IPS-18a (cell line): ENCODE results near the gene SLIRP.
"Not testable (repeated sequence)": the region's sequence is repeated elsewhere in the genome, so short reads cannot be mapped to it uniquely, and the experiment has no call there.

Experiments
- H3K27ac ChIP-seq: one replicate; pipeline ENCODE4 v1.5.1; 2013; ENCODE audit warnings: low read length
- H3K27me3 ChIP-seq: one replicate; pipeline ENCODE4 v1.6.1; 2013; ENCODE audit warnings: mild to moderate bottlenecking, low read length; ENCODE audit not compliant: control insufficient read depth, insufficient read depth
- H3K36me3 ChIP-seq: one replicate; pipeline ENCODE4 v1.6.1; 2013; ENCODE audit warnings: low read depth, low read length; ENCODE audit not compliant: control insufficient read depth
- H3K4me1 ChIP-seq: one replicate; pipeline ENCODE4 v1.6.1; 2013; ENCODE audit warnings: low read depth, low read length; ENCODE audit not compliant: control insufficient read depth
- H3K4me3 ChIP-seq: one replicate; pipeline ENCODE4 v1.5.1; 2013; ENCODE audit warnings: low read length
- H3K9ac ChIP-seq: one replicate; pipeline ENCODE4 v1.6.1; 2013; ENCODE audit warnings: mild to moderate bottlenecking, low read length, moderate library complexity
- H3K9me3 ChIP-seq: one replicate; pipeline ENCODE4 v1.6.1; 2013; ENCODE audit warnings: low read depth, low read length; ENCODE audit not compliant: control insufficient read depth

The SLIRP gene

DNA sequence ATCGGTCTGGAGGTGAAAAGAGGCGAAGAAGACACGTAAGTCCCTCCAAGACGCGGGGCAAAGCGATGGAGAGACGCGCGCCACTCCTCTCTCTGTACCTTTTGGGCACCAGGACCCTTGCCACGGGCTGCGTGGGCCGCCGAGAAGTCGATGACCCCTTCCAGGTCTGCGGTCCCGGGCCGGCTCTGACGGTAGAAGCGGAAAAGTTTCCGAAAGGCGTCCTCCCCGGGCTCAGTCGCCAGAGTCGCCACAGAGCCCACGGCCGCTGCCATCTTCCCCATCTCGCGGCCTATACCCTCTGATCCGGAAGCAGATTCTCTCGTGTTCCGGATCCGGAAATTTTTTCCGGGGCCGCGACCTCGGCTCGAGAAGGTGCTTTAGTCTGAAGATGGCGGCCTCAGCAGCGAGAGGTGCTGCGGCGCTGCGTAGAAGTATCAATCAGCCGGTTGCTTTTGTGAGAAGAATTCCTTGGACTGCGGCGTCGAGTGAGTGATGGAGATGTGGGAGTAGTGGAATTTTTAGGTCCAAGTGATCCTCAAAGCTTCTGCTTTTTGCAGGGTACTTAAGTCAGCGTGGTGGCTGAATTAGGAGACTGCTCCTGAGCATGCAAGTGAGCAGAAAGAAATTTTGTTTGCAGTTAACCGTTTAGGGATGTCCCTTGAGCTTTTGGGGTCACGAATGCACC is at the start of gene SLIRP, which contains the start of gene ALKBH1:
TSS of gene SLIRP (plus strand) at position 380 of the 685 bp plus-strand sequence. CDS start at position 389, 9 bp downstream.
TSS of gene ALKBH1 (minus strand) at position 300 of the 685 bp plus-strand sequence. CDS start at position 281, 19 bp downstream.
- peaks cover 36% of the 10 kb centered on the region for H3K36me3 ChIP-seq
- H3K4me3 ChIP-seq: peak within 1 kb of the TSS; percentile 99
- H3K4me1 ChIP-seq: peaks cover 4% of the 10 kb centered on the region
- H3K9ac ChIP-seq: peak within 1 kb of the TSS; percentile 94
- H3K9me3 ChIP-seq: no peaks in the 10 kb centered on the region
- H3K27ac ChIP-seq: peak within 1 kb of the TSS; percentile 87
- no peaks in the 10 kb centered on the region for H3K27me3 ChIP-seq

DNA sequence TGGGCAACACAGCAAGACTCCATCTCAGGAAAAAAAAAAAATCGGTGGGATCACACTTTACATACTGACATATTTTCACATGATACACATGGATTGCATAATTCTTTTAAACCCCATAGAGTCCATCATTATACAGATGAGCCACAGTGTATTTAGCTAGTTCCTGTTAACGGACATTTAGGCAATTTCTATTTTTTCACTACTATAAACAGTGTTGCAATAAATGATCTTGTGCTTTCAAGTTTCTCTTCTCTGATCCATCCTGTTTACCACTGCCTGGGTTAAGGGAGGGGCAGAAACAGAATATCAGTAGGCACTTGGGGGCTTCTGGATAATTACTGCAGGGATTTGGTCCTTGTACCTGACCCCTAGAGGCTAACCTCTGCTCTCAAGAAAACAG is 48.1 kb upstream of the SLIRP start:
- H3K27me3 ChIP-seq: no peaks in the 10 kb centered on the region
- no peaks in the 10 kb centered on the region for H3K4me1 ChIP-seq
- H3K4me3 ChIP-seq: no peak overlapping the region
- H3K9ac ChIP-seq: no peak overlapping the region
- H3K27ac ChIP-seq: no peak overlapping the region
- H3K36me3 ChIP-seq: no peaks in the 10 kb centered on the region
- H3K9me3 ChIP-seq: no peaks in the 10 kb centered on the region

DNA sequence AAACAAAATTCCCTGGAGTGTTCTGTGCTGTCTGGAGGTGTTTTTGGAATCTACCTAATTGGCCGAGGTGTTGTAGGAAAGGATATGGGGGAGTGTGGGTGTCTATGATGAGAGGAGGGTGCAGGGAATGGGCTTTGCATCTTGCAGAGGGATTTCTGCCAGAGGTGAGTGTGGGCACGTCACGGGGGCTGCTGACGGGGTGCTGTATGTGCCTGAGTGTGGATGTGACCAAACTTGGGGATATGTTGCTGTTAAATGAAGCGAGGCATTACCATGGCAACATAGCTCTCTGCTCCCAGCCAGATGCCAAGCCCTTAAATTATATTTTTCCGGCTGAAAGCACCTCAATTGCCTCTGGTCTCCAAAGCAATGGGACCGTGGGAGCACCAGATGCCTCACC is 47.1 kb upstream of the SLIRP start:
- Histone ChIP-seq H3K27me3 (no peaks in the 10 kb centered on the region), H3K36me3 (no peaks in the 10 kb centered on the region), H3K4me3 (no peak overlapping the region), H3K4me1 (no peaks in the 10 kb centered on the region), H3K9me3 (no peaks in the 10 kb centered on the region), H3K9ac (no peak overlapping the region), H3K27ac (no peak overlapping the region)

DNA sequence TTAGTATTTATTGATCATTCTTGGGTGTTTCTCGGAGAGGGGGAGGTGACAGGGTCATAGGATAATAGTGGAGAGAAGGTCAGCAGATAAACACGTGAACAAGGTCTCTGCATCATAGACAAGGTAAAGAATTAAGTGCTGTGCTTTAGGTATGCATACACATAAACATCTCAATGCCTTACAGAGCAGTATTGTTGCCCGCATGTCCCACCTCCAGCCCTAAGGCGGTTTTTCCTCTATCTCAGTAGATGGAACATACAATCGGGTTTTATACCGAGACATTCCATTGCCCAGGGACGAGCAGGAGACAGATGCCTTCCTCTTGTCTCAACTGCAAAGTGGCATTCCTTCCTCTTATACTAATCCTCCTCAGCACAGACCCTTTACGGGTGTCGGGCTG is 46.3 kb upstream of the SLIRP start:
- not testable (repeated sequence) for H3K27me3 ChIP-seq, H3K4me3 ChIP-seq, H3K4me1 ChIP-seq, H3K36me3 ChIP-seq, H3K9me3 ChIP-seq, H3K9ac ChIP-seq, H3K27ac ChIP-seq

DNA sequence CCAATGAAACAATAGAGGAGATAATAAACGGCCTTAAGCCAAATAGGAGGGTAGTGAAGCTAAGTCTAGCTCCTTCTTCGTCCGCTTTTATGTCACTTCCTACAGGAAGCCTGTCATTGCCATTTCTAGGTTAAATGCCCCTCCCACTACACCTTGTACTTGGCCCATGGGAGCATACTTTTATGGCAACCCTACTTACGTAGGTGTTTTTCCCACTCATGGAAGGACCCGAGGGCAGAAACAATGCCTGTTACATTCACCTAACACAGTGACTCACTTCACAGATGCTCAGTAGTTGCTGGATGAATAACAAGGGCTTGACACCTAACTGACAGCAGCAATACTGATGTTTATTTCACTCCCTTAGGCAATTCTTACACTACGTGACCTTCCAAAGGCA is 44.6 kb upstream of the SLIRP start:
- Histone ChIP-seq H3K4me1 (no peaks in the 10 kb centered on the region), H3K27me3 (no peaks in the 10 kb centered on the region), H3K9ac (no peak overlapping the region), H3K4me3 (no peak overlapping the region), H3K9me3 (no peaks in the 10 kb centered on the region), H3K36me3 (no peaks in the 10 kb centered on the region), H3K27ac (no peak overlapping the region)

DNA sequence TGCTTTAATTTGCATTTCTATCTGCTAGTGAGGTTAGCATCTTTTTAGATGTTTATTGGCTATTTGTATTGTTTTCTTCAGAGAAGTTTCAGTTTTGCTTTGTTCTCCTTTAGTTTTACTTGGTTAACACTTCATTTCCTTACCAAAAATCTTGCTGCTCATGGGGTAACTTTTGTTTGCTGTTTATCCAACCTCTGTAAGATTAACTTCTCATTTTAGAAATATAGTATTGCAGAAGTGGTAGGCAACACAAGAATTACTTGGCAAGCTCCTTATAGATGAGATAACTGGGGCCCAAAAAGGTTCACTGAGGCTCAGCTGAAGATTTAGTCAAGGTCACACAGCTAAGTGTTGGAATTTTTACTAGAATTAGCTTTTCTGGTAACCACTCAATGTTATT is 40.6 kb upstream of the SLIRP start:
- no peak overlapping the region for H3K27ac ChIP-seq
- no peaks in the 10 kb centered on the region for H3K4me1 ChIP-seq
- no peak overlapping the region for H3K9ac ChIP-seq
- H3K4me3 ChIP-seq: no peak overlapping the region
- peaks cover 2% of the 10 kb centered on the region for H3K36me3 ChIP-seq
- no peaks in the 10 kb centered on the region for H3K27me3 ChIP-seq
- H3K9me3 ChIP-seq: no peaks in the 10 kb centered on the region

DNA sequence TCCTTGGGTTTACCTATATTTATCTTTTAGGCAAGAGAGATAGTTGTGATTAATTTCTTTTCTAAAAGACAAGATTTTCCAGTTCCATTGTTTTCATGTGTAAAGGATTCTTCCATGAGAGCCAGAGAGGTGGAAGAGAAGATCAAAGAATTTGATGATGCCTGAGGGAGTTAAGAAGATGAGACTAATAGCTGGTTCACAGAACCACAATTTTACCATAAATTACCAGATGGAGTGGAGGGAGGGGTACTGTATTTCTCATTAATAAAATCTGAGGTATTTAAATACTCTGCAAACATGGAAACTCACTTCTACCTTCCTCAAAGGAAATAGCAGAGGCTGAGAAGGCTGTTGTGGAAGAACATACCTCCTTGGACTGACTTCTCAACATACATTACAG is 34.7 kb upstream of the SLIRP start:
- no peak overlapping the region for H3K27ac ChIP-seq
- H3K9ac ChIP-seq: no peak overlapping the region
- no peaks in the 10 kb centered on the region for H3K4me1 ChIP-seq
- H3K4me3 ChIP-seq: no peak overlapping the region
- no peaks in the 10 kb centered on the region for H3K9me3 ChIP-seq
- no peaks in the 10 kb centered on the region for H3K27me3 ChIP-seq
- H3K36me3 ChIP-seq: peaks cover 32% of the 10 kb centered on the region

DNA sequence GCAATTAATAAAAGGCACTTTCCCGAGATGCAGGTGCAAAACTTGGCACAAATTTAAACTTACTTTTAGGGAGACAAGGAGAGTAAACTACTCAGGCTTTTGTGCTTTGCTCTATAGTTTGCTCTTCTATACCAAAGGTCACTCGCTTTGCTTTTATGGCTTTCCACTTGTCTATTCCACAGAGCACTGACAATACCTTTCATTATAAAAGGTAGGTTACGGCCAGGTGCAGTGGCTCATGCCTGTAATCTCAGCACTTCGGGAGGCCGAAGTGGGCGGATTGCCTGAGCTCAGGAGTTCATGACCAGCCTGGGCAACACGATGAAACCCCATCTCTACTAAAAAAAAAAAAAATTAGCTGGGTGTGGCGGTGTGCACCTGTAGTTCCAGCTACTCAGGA is 33.0 kb upstream of the SLIRP start:
- Histone ChIP-seq H3K9me3 (no peaks in the 10 kb centered on the region), H3K27me3 (no peaks in the 10 kb centered on the region), H3K4me3 (no peak overlapping the region), H3K4me1 (no peaks in the 10 kb centered on the region), H3K9ac (no peak overlapping the region), H3K27ac (no peak overlapping the region), H3K36me3 (peaks cover 36% of the 10 kb centered on the region)

DNA sequence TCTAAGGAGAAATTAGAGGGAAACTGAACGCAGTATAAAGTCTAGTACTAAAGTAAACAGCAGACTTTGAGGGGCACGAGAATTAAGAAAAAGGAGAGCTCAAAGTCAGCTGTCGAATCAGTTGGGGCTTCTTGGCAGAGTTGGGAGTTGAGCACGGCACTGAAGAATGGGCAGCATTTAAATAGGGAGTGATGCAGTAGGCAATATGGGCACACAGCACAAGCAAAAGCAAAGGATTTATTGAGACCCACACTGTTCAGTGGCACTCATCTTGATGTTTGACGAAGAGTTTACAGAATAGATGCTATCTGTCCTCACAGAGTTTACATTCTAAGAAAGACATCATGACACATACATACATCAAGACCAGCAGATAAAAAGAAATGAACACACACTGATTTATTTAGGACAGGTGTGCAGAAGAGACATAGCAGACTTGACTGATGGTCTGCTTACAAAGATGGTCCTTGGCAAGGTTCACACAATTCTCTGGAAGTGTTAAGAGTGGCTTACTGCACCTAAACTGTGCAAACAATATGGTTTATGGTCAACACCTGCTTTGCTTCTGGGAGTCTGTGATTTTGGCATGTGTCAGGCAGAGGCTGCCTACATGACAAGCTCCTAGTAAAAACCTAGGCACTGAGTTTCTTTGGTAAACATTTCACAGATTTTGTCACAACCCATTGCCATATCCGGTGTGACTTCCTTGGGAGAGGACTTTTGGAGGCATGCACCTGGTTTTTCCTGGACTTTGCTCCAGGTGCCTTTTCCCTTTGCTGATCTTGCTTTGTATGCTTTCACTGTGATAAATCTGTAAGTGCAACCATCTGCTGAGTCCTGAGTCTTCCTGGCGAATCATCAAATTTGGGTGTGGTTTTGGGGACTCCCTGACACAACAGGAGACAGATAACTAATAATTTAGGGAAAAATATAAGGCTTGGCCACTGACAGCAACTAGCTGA is 26.4 kb upstream of the SLIRP start:
- Histone ChIP-seq H3K9ac (no peak overlapping the region), H3K9me3 (no peaks in the 10 kb centered on the region), H3K4me3 (no peak overlapping the region), H3K4me1 (no peaks in the 10 kb centered on the region), H3K27ac (no peak overlapping the region), H3K27me3 (no peaks in the 10 kb centered on the region), H3K36me3 (peaks cover 14% of the 10 kb centered on the region)

DNA sequence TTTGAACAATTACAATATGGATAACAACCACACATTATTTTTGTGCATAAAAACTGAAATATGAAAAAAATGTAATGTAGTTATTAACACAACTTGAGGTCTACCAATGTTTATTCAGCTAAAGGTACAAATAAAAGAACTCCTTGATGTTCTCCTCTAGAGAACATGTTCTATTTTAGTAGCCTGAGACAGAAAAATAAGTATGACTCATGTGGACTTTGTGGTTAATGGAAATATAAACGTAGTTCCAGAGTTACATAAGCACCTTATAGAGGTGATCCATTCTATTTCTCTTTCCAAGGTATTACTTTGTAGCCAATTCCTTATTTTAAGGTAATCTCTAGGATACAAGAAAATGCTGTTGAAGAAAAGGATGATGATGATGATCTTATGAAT is 25.7 kb upstream of the SLIRP start:
- Histone ChIP-seq H3K9me3 (no peaks in the 10 kb centered on the region), H3K27ac (no peak overlapping the region), H3K4me3 (no peak overlapping the region)

DNA sequence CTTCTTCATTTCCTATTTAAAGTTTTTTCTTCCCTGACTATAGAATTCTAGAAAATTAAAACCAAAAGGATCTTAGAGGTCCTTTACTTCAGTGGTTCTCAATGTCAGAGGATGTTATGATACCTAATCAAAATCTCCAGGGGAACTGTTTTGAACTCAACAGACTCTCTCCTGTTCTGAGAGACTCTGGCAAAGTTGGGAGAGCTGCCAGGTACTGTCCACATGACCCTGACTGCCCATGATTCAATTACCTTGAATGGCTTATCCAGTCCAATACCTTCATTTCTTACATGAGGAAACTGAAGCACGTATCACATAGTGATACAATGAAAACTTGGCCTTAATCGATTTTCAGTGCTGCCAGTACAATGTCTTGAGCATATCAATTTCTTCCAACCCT is 16.6 kb upstream of the SLIRP start:
- Histone ChIP-seq H3K9ac (no peak overlapping the region), H3K4me3 (no peak overlapping the region), H3K36me3 (peaks cover 21% of the 10 kb centered on the region), H3K9me3 (no peaks in the 10 kb centered on the region), H3K27me3 (no peaks in the 10 kb centered on the region), H3K27ac (no peak overlapping the region), H3K4me1 (peaks cover 8% of the 10 kb centered on the region)

More for the DNA sequence above, 25.7 kb upstream of the SLIRP start:
- Histone ChIP-seq H3K4me1 (no peaks in the 10 kb centered on the region), H3K9ac (no peak overlapping the region), H3K36me3 (peaks cover 14% of the 10 kb centered on the region), H3K27me3 (no peaks in the 10 kb centered on the region)
